Smooth muscle cell of the brain vasculature (primary cell): ENCODE measurements around the gene UNC13D.
"Not testable (repeated sequence)": the region's sequence is repeated elsewhere in the genome, so short reads cannot be mapped to it uniquely, and the experiment has no call there.

Source experiments
- DNase-seq: peaks from one replicate; pipeline ENCODE4 v3.0.0-alpha.2; 2012; ENCODE audit warnings: low read depth, low spot score

The UNC13D gene

DNA sequence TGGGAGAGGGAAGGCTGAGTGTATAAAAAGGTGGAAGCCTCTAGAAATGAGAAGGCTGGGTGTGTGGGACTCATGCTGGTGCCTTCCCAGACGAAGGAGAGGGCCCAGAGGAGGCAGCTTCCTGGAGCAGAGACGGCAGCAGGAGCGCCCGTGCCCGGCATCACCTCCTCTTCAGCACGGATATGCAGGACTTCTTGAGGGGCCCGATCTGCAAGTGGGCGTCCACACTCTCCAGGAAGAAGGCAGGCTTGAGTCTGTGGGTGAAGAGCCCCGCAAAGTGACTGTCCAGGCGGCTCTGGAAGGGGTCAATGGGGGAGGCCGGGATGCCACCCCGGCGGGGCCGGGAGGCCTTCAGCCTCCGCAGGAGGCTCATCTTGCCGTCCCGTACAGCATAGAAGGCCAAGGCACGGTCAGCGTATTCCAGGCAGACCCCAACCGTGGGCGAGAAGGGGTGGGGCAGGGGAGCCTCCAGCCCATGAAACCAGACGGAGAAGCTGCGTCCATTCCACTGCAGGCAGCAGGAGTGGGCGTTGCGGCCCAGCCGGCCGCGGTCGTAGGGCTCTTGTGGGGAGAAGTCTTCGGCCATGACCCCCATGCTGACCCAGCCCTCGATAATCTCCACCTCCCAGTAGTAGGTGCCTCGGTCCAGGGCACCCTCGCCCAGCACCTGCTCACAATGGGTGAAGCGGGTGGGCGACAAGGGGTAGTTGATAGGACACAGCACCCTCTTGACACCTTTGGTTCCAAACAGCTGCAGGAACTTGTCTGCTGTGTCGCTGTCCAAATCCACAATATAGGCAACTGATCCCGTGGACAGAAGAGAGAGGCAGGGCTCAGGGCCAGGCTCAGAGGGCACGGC, 30.3 kb upstream of the UNC13D start:
- no peak for DNase-seq

GRCh38 chr17:75873587-75874322, 29.6 kb upstream of the UNC13D start:
- no peak for DNase-seq

GRCh38 chr17:75872434-75873351, 28.5 kb upstream of the UNC13D start:
- DNase-seq: no peak

DNA sequence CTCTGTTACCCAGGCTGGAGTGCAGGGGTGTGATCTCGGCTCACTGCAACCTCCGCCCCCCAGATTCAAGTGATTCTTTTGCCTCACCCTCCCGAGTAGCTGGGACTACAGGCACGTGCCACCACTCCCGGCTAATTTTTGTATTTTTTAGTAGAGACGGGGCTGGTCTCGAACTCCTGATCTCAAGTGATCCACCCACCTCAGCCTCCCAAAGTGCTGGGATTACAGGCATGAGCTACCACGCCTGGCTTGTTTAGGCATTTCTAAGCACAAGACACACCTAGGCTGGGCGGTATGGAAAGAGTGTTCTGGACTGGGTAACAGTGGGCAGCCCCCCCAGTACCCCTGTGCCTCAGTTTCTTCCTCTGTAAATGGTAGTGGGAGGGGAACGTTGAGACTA, 26.0 kb upstream of the UNC13D start:
- not testable (repeated sequence) for DNase-seq

DNA sequence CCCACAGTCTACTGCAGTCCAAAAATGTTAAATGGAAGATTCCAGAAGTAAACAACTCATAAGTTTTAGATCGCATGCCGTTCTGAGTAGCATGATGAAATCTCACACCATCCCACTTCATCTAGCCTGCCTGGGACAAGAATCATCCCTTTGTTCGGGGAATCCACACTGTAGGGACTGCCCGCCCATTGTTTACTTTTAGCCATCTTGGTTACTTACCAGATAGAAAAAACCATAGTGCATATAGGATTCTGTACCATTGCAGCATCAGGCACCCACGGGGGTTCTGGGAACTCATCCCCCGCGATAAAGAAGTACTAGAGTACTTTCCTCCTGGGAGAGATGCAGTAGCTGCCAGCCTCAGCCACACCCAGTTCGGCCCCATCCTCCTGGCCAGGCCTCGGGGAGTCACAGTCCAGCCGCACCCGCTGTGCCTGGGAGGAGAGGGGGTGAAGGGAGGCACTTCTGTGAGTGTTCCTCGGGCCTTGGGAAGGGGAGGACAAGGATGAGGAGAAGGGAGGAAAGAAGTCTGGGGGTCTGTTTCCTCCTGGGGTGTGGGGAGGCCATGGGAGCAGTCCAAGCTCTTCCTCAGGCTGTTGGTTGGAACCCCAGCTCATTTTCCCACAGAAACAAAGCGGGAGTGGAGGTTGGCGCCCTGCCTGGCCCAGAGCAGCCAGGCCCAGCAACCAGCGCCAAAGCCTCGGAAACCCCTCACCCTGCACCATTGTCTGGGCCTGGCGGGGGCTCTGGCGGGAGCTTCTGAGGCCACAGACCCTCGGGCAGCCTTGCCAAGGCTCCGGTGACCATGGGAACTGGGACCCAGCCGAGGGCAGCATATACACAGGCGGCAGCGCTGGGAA, 25.3 kb upstream of the UNC13D start:
- no peak for DNase-seq

- DNase-seq: not testable (repeated sequence)
These were observed 24.6 kb upstream of the UNC13D start for GRCh38 chr17:75868730-75869281.

DNA sequence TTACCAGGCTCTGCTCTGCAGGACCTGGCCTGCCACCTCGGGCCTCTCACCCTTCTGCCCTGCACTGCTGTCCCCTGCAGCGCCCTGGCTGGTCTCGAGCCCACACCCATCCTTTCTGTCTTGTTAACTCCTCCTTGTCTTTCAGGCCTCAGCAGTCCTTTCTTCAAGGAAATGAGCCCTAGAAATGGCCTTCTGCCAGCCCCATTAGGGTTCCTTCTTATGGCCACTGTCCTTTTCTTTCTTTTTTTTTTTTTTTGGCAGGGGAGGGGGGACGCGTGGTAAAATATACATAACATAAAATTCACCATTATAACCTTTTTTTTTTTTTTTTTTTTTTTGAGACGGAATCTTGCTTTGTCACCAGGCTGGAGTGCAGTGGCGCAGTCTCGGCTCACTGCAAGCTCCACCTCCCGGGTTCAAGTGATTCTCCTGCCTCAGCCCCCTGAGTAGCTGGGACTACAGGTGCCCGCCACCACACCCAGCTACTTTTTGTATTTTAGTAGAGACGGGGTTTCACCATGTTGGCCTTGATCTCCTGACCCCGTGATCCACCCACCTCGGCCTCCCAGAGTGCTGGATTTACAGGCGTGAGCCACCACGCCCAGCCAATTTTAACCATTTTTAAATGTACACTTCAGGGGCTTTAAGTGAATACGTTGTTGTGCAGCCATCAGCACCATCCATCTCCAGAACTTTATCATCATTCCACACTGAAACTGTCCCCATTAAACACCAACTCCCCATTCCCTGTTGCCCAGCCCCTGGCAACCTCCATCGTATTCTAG, 21.4 kb upstream of the UNC13D start:
- DNase-seq: not testable (repeated sequence)

- not testable (repeated sequence) for DNase-seq
These were observed 20.7 kb upstream of the UNC13D start for GRCh38 chr17:75864887-75865286.

DNA sequence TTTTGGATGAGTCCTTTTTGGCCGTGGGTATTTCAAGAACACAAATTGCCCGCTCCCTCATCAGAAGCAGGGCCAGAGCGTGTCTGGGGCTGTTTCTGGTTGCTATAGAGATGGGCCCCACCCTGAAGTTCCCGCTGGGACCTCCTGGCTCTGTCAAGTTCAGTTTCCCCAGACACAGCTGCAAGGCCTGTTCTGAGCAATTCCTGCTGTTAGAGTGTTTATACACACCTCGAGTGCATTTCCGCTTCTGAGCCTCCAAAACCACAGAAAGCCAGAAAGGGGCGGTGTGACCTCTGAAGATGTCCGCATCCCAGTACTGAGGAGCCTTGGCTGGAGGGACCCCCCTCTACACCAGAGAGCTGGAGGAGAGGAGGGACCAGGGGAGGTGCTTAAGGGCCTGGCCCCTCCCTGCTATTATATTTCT, 20.3 kb upstream of the UNC13D start:
- peak; percentile 95 for DNase-seq

DNA sequence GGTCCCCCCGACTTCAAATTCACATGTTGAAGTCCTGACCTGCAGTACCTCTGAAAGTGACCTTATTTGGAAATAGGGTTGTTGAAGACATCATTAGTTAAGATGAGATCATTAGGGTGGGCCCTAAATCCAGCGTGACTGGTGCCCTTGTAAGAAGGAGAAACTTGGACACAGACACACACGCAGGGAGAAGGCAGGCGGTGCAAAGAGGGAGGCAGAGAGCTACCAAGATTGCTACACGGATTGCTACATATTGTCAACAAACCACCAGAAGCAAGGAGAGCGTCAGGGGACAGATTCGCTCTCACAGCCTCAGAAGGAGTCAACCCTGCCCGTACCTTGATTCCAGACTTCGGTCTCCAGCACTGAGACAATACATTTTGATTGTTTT, 17.7 kb upstream of the UNC13D start:
- DNase-seq: no peak

DNA sequence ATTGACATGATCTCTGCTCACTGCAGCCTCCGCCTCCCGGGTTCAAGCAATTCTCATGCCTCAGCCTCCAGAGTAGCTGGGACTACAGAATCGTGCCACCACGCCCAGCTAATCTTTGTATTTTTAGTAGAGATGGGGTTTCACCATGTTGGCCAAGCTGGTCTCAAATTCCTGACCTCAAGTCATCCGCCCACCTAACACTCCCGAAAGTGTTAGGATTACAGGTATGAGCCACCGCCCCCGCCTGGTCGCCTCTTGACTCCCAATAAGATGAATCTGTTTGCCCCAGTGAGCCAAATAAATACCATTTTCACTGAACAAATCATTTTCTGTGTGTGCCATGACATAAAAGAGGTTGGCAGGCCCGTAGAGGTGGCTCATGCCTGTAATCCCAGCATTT, 15.2 kb upstream of the UNC13D start:
- not testable (repeated sequence) for DNase-seq

DNA sequence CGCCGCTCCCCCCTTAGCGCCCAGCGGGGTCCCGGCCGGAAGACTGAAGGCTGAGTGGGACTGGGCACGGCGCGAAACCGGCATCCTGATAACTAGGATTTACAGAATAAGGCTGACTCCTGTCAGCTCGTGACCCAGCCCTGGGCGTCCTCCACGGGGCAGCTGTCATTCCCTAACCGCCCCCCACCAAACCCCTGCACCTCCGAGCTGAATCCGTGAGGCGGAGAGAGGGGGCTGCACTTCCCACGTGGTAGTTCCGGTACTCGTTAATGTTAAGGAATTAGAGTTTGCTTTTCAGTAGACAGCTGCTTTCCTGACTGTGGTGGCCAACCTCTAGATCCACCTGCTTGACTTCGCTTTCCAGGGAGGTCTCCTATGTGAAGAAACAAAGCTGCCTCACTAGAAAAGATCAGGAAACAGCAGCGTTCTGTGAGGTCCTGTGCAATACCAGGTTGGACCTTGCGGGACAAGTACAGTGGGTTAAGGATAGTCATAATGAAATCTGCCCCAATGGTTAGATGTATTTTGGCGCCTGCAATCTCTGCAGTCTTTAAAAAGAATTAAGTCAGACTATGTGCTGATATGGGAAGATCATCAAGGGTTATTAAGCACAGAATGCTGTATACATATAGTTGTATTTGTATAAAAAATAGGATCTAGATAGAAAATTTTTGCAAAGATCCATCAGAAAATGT, 12.0 kb upstream of the UNC13D start:
- DNase-seq: no peak

DNA sequence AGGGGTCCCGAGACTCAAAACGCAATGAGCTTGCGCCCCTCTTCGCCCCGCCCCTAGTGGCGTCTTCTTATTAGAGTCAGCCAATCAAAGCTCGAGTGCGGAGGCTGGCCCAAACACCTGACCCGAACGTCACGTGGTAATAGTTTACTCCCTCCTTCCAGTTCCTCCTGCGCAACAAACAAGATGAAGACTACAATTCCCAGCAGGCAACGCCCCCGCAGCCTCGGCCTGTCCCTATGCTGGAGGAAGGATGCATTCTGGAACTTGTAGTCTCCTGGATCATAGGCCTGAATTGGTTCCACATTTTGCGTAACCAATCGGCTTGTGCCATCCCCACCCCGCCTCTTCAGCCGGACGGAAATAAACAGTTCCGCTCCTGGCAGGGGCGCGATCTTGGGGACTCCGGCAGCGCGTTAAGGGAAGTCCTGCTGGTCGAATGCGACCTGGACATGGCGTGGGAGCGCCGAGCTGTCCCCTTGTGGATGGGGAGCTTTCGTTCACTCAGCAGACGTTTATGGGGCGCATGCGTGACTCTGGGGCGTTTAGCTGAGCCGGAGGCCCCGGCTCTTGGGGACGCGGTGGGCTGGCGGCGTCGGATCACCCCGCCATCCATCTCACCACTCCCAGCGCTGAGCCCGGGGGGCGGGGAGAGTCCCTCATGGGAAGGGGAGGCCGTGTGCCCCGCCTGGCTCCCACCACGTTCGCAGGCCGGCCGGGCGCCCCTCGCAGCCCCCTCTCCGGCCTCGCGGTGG, 11.3 kb upstream of the UNC13D start, which contains the start of gene WBP2:
Gene WBP2, minus strand, starts transcription at position 26 of the 752 bp plus-strand sequence. CDS start 38 bp downstream, outside the sequence.
- peak; percentile 99 for DNase-seq

DNA sequence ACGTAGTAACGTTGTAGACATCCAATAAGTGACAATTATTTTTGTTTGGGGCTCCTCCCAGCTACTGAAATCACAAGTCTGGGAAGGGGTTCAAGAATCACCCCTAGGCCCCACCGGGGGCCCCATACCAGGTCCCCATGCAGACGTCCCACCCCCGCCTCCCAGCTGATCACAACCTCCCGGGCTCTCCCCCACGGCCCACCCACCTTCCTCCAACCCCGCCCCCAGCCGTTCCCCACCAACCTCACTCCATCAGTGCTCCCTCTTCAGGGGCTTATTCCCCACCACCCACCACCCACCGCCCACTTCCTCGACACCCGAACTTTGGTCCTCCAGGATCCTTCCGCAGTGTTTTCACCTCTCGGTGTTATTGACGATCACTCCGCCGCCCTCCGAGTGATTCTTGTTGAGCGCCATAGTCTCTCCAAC, 10.7 kb upstream of the UNC13D start:
- no peak for DNase-seq

DNA sequence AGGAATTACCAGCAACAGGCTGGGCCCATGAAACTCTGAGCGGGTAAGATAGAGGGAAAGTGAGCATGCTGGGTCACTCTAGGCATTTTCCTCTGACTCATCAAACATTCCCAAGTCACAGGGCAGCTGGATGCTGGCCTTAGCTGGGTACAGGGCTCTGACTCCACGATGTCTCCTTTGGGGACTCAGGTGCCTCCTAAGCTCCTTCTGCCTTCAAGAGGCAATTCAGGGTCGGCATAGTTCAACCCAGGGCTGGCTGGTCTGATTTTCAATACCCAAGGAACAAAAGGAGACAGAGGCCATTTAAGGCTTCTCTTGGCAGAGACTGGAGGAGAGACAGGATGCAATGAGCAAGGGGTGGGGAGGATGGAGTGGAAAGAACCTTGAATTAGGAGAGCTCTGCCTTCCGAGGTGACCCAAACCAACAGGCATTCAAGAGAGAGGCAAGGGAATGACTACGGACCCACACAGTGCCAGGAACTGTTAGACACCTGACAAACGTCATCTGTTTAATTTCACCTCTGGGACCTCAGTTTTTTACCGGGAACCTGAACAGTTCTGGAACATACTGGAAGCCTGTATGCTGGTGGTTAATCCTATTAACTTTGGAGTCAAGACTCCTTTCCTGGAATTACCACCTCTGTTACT, 10.0 kb upstream of the UNC13D start:
- no peak for DNase-seq

GRCh38 chr17:75853433-75853832, 9.2 kb upstream of the UNC13D start:
- DNase-seq: no peak

DNA sequence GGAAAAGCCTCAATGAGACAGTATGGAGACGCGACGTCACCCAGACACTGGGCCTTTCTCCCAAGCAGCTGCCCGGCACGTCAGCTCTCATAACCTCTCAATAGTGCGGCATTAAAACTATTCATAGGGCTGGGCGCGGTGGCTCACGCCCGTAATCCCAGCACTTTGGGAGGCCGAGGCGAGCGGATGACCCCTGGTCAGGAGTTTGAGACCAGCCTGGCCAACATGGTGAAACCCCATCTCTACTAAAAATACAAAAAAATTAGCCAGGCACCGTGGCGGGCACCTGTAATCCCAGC, 7.4 kb upstream of the UNC13D start:
- not testable (repeated sequence) for DNase-seq
